Body of pancreas (tissue), 4 donors: ENCODE results near the gene ACOX3. TPM values are rescaled to one million over a fixed set of nuclear protein-coding genes. Genes with fewer than 3 reads are reported as not detected.

ENCODE experiments used
- ATAC-seq: fragments of 150-250 bp; one replicate; pipeline ENCODE4 v1.9.1; 2016
- DNase-seq, 4 donors: peaks; one replicate each; pipeline ENCODE4 v3.0.0-alpha.2; 2019
- H3K27ac ChIP-seq, 4 donors: fragments of 200-600 bp; sonication (generic); 1 replicate in 3 of 4; 2 replicates in 1 of 4; pipeline versions ENCODE4 v1.5.1 to v1.6.1; 2016 to 2019; ENCODE audit warnings: mild to moderate bottlenecking in 1 of 4, mixed read lengths in 1 of 4, moderate library complexity in 1 of 4
- H3K27me3 ChIP-seq, 2 donors: fragments of 200-600 bp; sonication (generic); one replicate each; pipeline ENCODE4 v1.6.0; 2016; ENCODE audit warnings: mild to moderate bottlenecking in 1 of 2
- H3K36me3 ChIP-seq, 2 donors: fragments of 200-600 bp; sonication (generic); replicated peaks in 1 of 2; 2 replicates each; pipeline ENCODE4 v1.5.1; 2016; ENCODE audit warnings: low read depth in 2 of 2; ENCODE audit not compliant: insufficient read depth in 1 of 2
- H3K4me1 ChIP-seq: fragments of 200-600 bp; sonication (generic); one replicate; pipeline ENCODE4 v1.6.0; 2016
- H3K4me3 ChIP-seq, 2 donors: fragments of 200-600 bp; sonication (generic); 1 replicate in 1 of 2; 2 replicates in 1 of 2; pipeline ENCODE4 v1.5.1; 2016 to 2019
- H3K9me3 ChIP-seq, 3 donors: fragments of 200-600 bp; sonication (generic); 1 replicate in 2 of 3; 2 replicates in 1 of 3; pipeline ENCODE4 v1.5.1; 2016
- CTCF ChIP-seq, 7 experiments: fragments of 450-650 bp in 4 of 7; fragments of 200-600 bp in 3 of 7; sonication (generic) in 3 of 7; IDR thresholded peaks; one replicate each; pipeline ENCODE4 v1.5.1; 2016 to 2019; ENCODE audit warnings: antibody characterized with exemption in 7 of 7
- POLR2A ChIP-seq, 3 donors: fragments of 450-650 bp; IDR thresholded peaks; one replicate each; pipeline ENCODE4 v1.6.1; 2016; ENCODE audit warnings: antibody characterized with exemption in 3 of 3, mild to moderate bottlenecking in 2 of 3
- WGBS, 2 donors: methylation state at CpG; one replicate each; pipeline ENCODE4 v1.1.5; 2017; 5-methylcytosine and 5-hydroxymethylcytosine counted together
- intact Hi-C: fragments of 100-400 bp; cut with DNase I; formaldehyde crosslinking; loops from one replicate; pipeline ENCODE4 v1.15.1; 2023
- total RNA-seq, 2 donors: library from RNA; depleted of rRNA; stranded (reverse); fragments of >200 nt; gene quantifications; one replicate each; pipeline ENCODE4 v1.1.0, GENCODE V29; 2016

ACOX3 gene
- total RNA-seq, 2 donors from 2014 or later, result 18.4 to 23.4 TPM

GRCh38 chr4:8439168-8439567 is 1.4 kb downstream of the ACOX3 start:
- ATAC-seq, result peak; percentile 36
- DNase-seq, result peak; percentile 62 to 85 (median 73)
- Histone ChIP-seq H3K27me3 (no peaks in the 10 kb centered on the region), H3K9me3 (no peaks in the 10 kb centered on the region), H3K4me3 (no peak overlapping the region), H3K4me1 (peaks cover 83% of the 10 kb centered on the region), H3K36me3 (no peaks in the 10 kb centered on the region), H3K27ac (peak overlapping the region; percentile 74 to 98 (median 88))
- TF ChIP-seq POLR2A (IDR thresholded peaks at IDR 0.05) (peak in 2 of 3 donors; percentile 31 to 45), CTCF (IDR thresholded peaks at IDR 0.05) (no peak)
- intact Hi-C loops, result no loop called here
- 21 to 27% methylated on average over 3 of the region's 3 CpGs for WGBS, 2 donors

- no peaks in the 10 kb centered on the region for H3K9me3 ChIP-seq
- ATAC-seq (no peak), DNase-seq (peak; percentile 19 to 26 (median 26))
- no peak overlapping the region for H3K4me3 ChIP-seq
- no peaks in the 10 kb centered on the region for H3K36me3 ChIP-seq
- no peaks in the 10 kb centered on the region for H3K27me3 ChIP-seq
- peaks cover 82% of the 10 kb centered on the region for H3K4me1 ChIP-seq
- H3K27ac ChIP-seq, result peak overlapping the region; percentile 74 to 98 (median 88)
- TF ChIP-seq CTCF (IDR thresholded peaks at IDR 0.05), result no peak
- TF ChIP-seq POLR2A (IDR thresholded peaks at IDR 0.05), result no peak
- 37 to 53% methylated on average over 11 of the region's 11 CpGs for WGBS, 2 donors
- intact Hi-C loops, result no loop called here
These were observed 1.8 kb downstream of the ACOX3 start for GRCh38 chr4:8438743-8439142.

GRCh38 chr4:8437281-8437680 is 3.2 kb downstream of the ACOX3 start:
- TF ChIP-seq CTCF (IDR thresholded peaks at IDR 0.05) (peak; percentile 14 to 70 (median 44)), POLR2A (IDR thresholded peaks at IDR 0.05) (peak in 2 of 3 donors; percentile 44 to 45)
- ATAC-seq, result peak; percentile 26
- Histone ChIP-seq H3K9me3 (no peaks in the 10 kb centered on the region), H3K4me1 (peaks cover 67% of the 10 kb centered on the region), H3K4me3 (no peak overlapping the region), H3K27ac (peak overlapping the region in 3 of 4 donors; percentile 85 to 98 (median 92)), H3K27me3 (no peaks in the 10 kb centered on the region), H3K36me3 (no peaks in the 10 kb centered on the region)
- DNase-seq, result peak in 3 of 4 donors; percentile 30 to 54 (median 38)
- WGBS, 2 donors, result 11 to 28% methylated on average over 13 of the region's 13 CpGs
- intact Hi-C loops, result no loop called here

GRCh38 chr4:8435656-8436121 is 4.8 kb downstream of the ACOX3 start:
- Histone ChIP-seq H3K36me3 (no peaks in the 10 kb centered on the region), H3K4me3 (no peak overlapping the region), H3K4me1 (peaks cover 56% of the 10 kb centered on the region), H3K27me3 (no peaks in the 10 kb centered on the region), H3K9me3 (no peaks in the 10 kb centered on the region), H3K27ac (peak overlapping the region; percentile 12 to 76 (median 56))
- DNase-seq, result peak in 2 of 4 donors; percentile 29 to 31
- TF ChIP-seq CTCF (IDR thresholded peaks at IDR 0.05), result no peak
- no peak for TF ChIP-seq POLR2A (IDR thresholded peaks at IDR 0.05)
- intact Hi-C loops, result no loop called here
- ATAC-seq, result no peak
- 1 to 3% methylated on average over 5 of the region's 5 CpGs for WGBS, 2 donors
